Measurements from ENCODE around the gene KCNK5.

Gene KCNK5

GRCh38 chr6:39274471-39274870, 45.2 kb upstream of the KCNK5 start:
- H4K20me1 ChIP-seq (ENCODE audit: insufficient read depth, low read length), result no peaks in the 10 kb centered on the region
- H3K9me3 ChIP-seq (ENCODE audit: insufficient read depth, low read length, severe bottlenecking), result no peaks in the 10 kb centered on the region
- ATAC-seq (ENCODE audit: insufficient read depth, low read depth), result no peak
- H3K9ac ChIP-seq (ENCODE audit: low read depth, low read length), result no peak overlapping the region
- TF ChIP-seq, protein P1, sequence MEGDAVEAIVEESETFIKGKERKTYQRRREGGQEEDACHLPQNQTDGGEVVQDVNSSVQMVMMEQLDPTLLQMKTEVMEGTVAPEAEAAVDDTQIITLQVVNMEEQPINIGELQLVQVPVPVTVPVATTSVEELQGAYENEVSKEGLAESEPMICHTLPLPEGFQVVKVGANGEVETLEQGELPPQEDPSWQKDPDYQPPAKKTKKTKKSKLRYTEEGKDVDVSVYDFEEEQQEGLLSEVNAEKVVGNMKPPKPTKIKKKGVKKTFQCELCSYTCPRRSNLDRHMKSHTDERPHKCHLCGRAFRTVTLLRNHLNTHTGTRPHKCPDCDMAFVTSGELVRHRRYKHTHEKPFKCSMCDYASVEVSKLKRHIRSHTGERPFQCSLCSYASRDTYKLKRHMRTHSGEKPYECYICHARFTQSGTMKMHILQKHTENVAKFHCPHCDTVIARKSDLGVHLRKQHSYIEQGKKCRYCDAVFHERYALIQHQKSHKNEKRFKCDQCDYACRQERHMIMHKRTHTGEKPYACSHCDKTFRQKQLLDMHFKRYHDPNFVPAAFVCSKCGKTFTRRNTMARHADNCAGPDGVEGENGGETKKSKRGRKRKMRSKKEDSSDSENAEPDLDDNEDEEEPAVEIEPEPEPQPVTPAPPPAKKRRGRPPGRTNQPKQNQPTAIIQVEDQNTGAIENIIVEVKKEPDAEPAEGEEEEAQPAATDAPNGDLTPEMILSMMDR (IDR thresholded peaks at IDR 0.05; ENCODE audit: borderline replicate concordance, extremely low read depth, low read length, poor library complexity, severe bottlenecking), result no peak
- no peak for TF ChIP-seq EZH2 (IDR thresholded peaks at IDR 0.05; ENCODE audit: borderline replicate concordance, low read depth, low read length, severe bottlenecking)
- no peak overlapping the region for H3K4me3 ChIP-seq (ENCODE audit: low read depth in 1 of 2, low read length in 2 of 2)
- DNase-seq, result no peak
- H3K4me1 ChIP-seq (ENCODE audit: insufficient read depth, low read length), result no peaks in the 10 kb centered on the region
- H3K27me3 ChIP-seq (ENCODE audit: insufficient read depth, low read length, poor library complexity), result peaks cover 3% of the 10 kb centered on the region
- H3K36me3 ChIP-seq (ENCODE audit: insufficient read depth, low read length), result no peaks in the 10 kb centered on the region
- no peak overlapping the region for H2AFZ ChIP-seq (ENCODE audit: low read depth, low read length)
- H3K4me2 ChIP-seq (ENCODE audit: insufficient read depth, low read length), result no peak overlapping the region
- no peaks in the 10 kb centered on the region for H3K79me2 ChIP-seq (ENCODE audit: insufficient read depth, low read length)
- no peak overlapping the region for H3K27ac ChIP-seq (ENCODE audit: low read length)

DNA sequence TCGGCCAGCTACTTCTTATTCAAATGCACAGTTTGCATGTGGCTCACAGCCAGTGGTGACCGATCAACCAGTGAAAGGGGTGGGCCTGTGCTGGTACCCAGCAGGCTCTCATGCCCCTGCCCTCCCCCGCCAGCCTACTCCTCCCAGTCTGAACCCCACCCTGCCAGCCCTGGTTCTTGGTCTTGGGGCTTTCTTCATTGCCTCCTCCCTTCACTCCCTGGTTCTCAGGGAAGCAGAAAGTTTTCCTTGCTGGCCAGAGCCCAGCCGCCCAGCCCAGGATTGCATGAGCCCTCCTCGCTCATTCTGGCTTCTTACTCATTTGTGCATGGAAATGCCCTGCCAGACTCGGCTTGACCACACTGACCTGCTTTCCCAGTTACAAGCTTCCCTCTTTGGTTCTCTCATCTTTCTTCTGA, 44.1 kb upstream of the KCNK5 start:
- Histone ChIP-seq H3K9me3 (ENCODE audit: insufficient read depth, low read length, severe bottlenecking) (no peaks in the 10 kb centered on the region), H3K79me2 (ENCODE audit: insufficient read depth, low read length) (no peaks in the 10 kb centered on the region), H3K27ac (ENCODE audit: low read length) (no peak overlapping the region), H4K20me1 (ENCODE audit: insufficient read depth, low read length) (no peaks in the 10 kb centered on the region), H3K4me2 (ENCODE audit: insufficient read depth, low read length) (no peak overlapping the region), H3K36me3 (ENCODE audit: insufficient read depth, low read length) (no peaks in the 10 kb centered on the region), H2AFZ (ENCODE audit: low read depth, low read length) (no peak overlapping the region), H3K27me3 (ENCODE audit: insufficient read depth, low read length, poor library complexity) (peaks cover 3% of the 10 kb centered on the region), H3K4me3 (ENCODE audit: low read depth in 1 of 2, low read length in 2 of 2) (no peak overlapping the region), H3K9ac (ENCODE audit: low read depth, low read length) (no peak overlapping the region), H3K4me1 (ENCODE audit: insufficient read depth, low read length) (no peaks in the 10 kb centered on the region)
- TF ChIP-seq EZH2 (IDR thresholded peaks at IDR 0.05; ENCODE audit: borderline replicate concordance, low read depth, low read length, severe bottlenecking), result no peak
- TF ChIP-seq, protein P1 (IDR thresholded peaks at IDR 0.05; ENCODE audit: borderline replicate concordance, extremely low read depth, low read length, poor library complexity, severe bottlenecking), result no peak
- ATAC-seq (ENCODE audit: insufficient read depth, low read depth) (no peak), DNase-seq (no peak)

DNA sequence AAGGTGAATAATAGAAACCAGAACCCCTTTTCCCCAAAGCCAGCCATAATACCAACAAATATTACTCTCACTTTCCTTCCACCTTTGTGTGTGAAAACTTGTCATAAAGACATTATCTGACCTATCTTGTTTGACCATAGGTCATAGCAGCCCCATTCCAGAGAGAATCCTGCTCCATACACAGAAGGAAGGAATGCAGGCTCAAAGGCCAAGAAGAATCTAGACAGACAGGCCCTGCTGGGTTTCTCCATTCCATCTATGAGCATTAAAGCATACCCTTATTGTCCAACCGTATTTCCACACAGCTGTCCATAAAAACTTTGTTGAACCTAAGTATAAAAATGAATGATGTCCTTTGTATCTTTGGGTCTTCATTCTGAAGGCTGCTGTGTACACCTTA, 40.7 kb upstream of the KCNK5 start:
- ATAC-seq (ENCODE audit: insufficient read depth, low read depth), result no peak
- no peaks in the 10 kb centered on the region for H4K20me1 ChIP-seq (ENCODE audit: insufficient read depth, low read length)
- no peak overlapping the region for H2AFZ ChIP-seq (ENCODE audit: low read depth, low read length)
- no peaks in the 10 kb centered on the region for H3K9me3 ChIP-seq (ENCODE audit: insufficient read depth, low read length, severe bottlenecking)
- no peaks in the 10 kb centered on the region for H3K4me1 ChIP-seq (ENCODE audit: insufficient read depth, low read length)
- no peaks in the 10 kb centered on the region for H3K36me3 ChIP-seq (ENCODE audit: insufficient read depth, low read length)
- H3K27ac ChIP-seq (ENCODE audit: low read length), result no peak overlapping the region
- H3K79me2 ChIP-seq (ENCODE audit: insufficient read depth, low read length), result no peaks in the 10 kb centered on the region
- no peak for DNase-seq
- no peak overlapping the region for H3K4me2 ChIP-seq (ENCODE audit: insufficient read depth, low read length)
- no peaks in the 10 kb centered on the region for H3K27me3 ChIP-seq (ENCODE audit: insufficient read depth, low read length, poor library complexity)
- H3K9ac ChIP-seq (ENCODE audit: low read depth, low read length), result no peak overlapping the region
- TF ChIP-seq, protein P1 (IDR thresholded peaks at IDR 0.05; ENCODE audit: borderline replicate concordance, extremely low read depth, low read length, poor library complexity, severe bottlenecking), result no peak
- no peak for TF ChIP-seq EZH2 (IDR thresholded peaks at IDR 0.05; ENCODE audit: borderline replicate concordance, low read depth, low read length, severe bottlenecking)
- H3K4me3 ChIP-seq (ENCODE audit: low read depth in 1 of 2, low read length in 2 of 2), result no peak overlapping the region

DNA sequence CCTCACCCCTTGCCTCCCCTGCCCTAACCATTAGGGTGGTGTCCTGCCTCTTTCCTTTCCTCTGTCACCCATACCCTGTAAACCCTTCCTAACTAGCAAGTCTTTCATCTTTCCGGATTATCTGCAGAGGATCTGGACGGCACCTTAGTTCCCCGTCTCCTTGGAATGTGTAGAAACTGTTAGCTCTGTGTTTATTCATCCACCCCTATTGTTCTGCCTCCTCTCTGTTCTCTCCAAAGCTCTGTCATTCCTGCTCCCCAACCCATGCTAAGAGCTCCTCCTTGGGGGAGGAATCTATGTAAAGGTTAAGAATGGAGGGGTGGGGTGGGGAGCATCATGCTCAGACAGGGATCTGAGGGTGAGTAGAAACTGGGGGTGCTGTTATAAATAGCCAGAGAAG, 39.4 kb upstream of the KCNK5 start:
- H3K79me2 ChIP-seq (ENCODE audit: insufficient read depth, low read length), result no peaks in the 10 kb centered on the region
- no peaks in the 10 kb centered on the region for H3K36me3 ChIP-seq (ENCODE audit: insufficient read depth, low read length)
- no peak overlapping the region for H3K4me2 ChIP-seq (ENCODE audit: insufficient read depth, low read length)
- no peak for DNase-seq
- no peak overlapping the region for H3K27ac ChIP-seq (ENCODE audit: low read length)
- no peak for ATAC-seq (ENCODE audit: insufficient read depth, low read depth)
- H3K9ac ChIP-seq (ENCODE audit: low read depth, low read length), result no peak overlapping the region
- no peak overlapping the region for H3K4me3 ChIP-seq (ENCODE audit: low read depth in 1 of 2, low read length in 2 of 2)
- no peak for TF ChIP-seq EZH2 (IDR thresholded peaks at IDR 0.05; ENCODE audit: borderline replicate concordance, low read depth, low read length, severe bottlenecking)
- TF ChIP-seq, protein P1 (IDR thresholded peaks at IDR 0.05; ENCODE audit: borderline replicate concordance, extremely low read depth, low read length, poor library complexity, severe bottlenecking), result no peak
- H3K9me3 ChIP-seq (ENCODE audit: insufficient read depth, low read length, severe bottlenecking), result no peaks in the 10 kb centered on the region
- H3K27me3 ChIP-seq (ENCODE audit: insufficient read depth, low read length, poor library complexity), result no peaks in the 10 kb centered on the region
- H4K20me1 ChIP-seq (ENCODE audit: insufficient read depth, low read length), result no peaks in the 10 kb centered on the region
- H3K4me1 ChIP-seq (ENCODE audit: insufficient read depth, low read length), result no peaks in the 10 kb centered on the region
- H2AFZ ChIP-seq (ENCODE audit: low read depth, low read length), result no peak overlapping the region
